HG03135 (cell line): Measurements from ENCODE around the gene PPCS.
"Not testable (repeated sequence)": the region's sequence is repeated elsewhere in the genome, so short reads cannot be mapped to it uniquely, and the experiment has no call there.

Source experiments
- ATAC-seq: cut with Tn5 transposase; IDR thresholded peaks from one replicate; pipeline ENCODE4 v1.9.1; 2021; ENCODE audit warnings: mild to moderate bottlenecking, moderate library complexity; ENCODE audit not compliant: unreplicated experiment

The PPCS gene

GRCh38 chr1:42450061-42450460, 6.3 kb upstream of the PPCS start:
- ATAC-seq: no peak

GRCh38 chr1:42453386-42453785, 3.0 kb upstream of the PPCS start:
- no peak for ATAC-seq

- no peak for ATAC-seq
Observed at GRCh38 chr1:42454403-42454802, 1.9 kb upstream of the PPCS start.

GRCh38 chr1:42456754-42457089, 379 bp downstream of the PPCS start:
- ATAC-seq: peak; percentile 59

- no peak for ATAC-seq
Observed at GRCh38 chr1:42461196-42461595, 4.9 kb downstream of the PPCS start.

- peak; percentile 99 for ATAC-seq
Observed at GRCh38 chr1:42462828-42463763, 6.8 kb downstream of the PPCS start, which contains the start of gene CCDC30. CCDC30 (plus strand) TSS chr1:42463286; CDS start chr1:42480552, 17,266 bp downstream.

GRCh38 chr1:42463921-42464320, 7.6 kb downstream of the PPCS start:
- ATAC-seq: no peak

GRCh38 chr1:42466030-42466429, 9.7 kb downstream of the PPCS start:
- ATAC-seq: no peak

- no peak for ATAC-seq
Observed at GRCh38 chr1:42469727-42470126, 13.4 kb downstream of the PPCS start.

- ATAC-seq: no peak
Observed at GRCh38 chr1:42476605-42477004, 20.3 kb downstream of the PPCS start.

- ATAC-seq: not testable (repeated sequence)
Observed at GRCh38 chr1:42477354-42477753, 21.0 kb downstream of the PPCS start.

GRCh38 chr1:42477775-42478174, 21.4 kb downstream of the PPCS start:
- ATAC-seq: no peak

- no peak for ATAC-seq
Observed at GRCh38 chr1:42479621-42480020, 23.3 kb downstream of the PPCS start.

- ATAC-seq: no peak
Observed at GRCh38 chr1:42480921-42481320, 24.6 kb downstream of the PPCS start.

- ATAC-seq: no peak
Observed at GRCh38 chr1:42482635-42483153, 26.4 kb downstream of the PPCS start.

GRCh38 chr1:42484382-42484781, 28.0 kb downstream of the PPCS start:
- ATAC-seq: no peak

GRCh38 chr1:42490237-42490636, 33.9 kb downstream of the PPCS start:
- no peak for ATAC-seq

GRCh38 chr1:42502031-42502430, 45.7 kb downstream of the PPCS start:
- not testable (repeated sequence) for ATAC-seq

GRCh38 chr1:42504535-42505128, 48.3 kb downstream of the PPCS start:
- no peak for ATAC-seq

- ATAC-seq: no peak
Observed at GRCh38 chr1:42506576-42506975, 50.2 kb downstream of the PPCS start.
